Endothelial cell (in vitro differentiated cells): ENCODE results near the gene DNAJC5. TPM values are rescaled to one million over a fixed set of nuclear protein-coding genes. Genes with fewer than 3 reads are reported as not detected.

Experiments used
- DNase-seq: peaks from one replicate; pipeline ENCODE4 v3.0.0; 2021; ENCODE audit warnings: low spot score
- H3K27ac Mint-ChIP-seq: one replicate; pipeline ENCODE4 v1.8.0; 2021; ENCODE audit warnings: mixed read lengths, inconsistent platforms; ENCODE audit not compliant: unreplicated experiment
- H3K27me3 Mint-ChIP-seq: one replicate; pipeline ENCODE4 v1.8.0; 2021; ENCODE audit warnings: mild to moderate bottlenecking, moderate library complexity, mixed read lengths, inconsistent platforms; ENCODE audit not compliant: unreplicated experiment
- H3K36me3 Mint-ChIP-seq: one replicate; pipeline ENCODE4 v1.8.0; 2021; ENCODE audit warnings: mild to moderate bottlenecking, low read depth, mixed read lengths, inconsistent platforms; ENCODE audit not compliant: unreplicated experiment
- H3K4me1 Mint-ChIP-seq: one replicate; pipeline ENCODE4 v1.8.0; 2021; ENCODE audit warnings: mild to moderate bottlenecking, mixed read lengths, inconsistent platforms; ENCODE audit not compliant: unreplicated experiment
- H3K4me3 Mint-ChIP-seq: one replicate; pipeline ENCODE4 v1.8.0; 2021; ENCODE audit warnings: mild to moderate bottlenecking, mixed read lengths, inconsistent platforms; ENCODE audit not compliant: unreplicated experiment
- H3K9me3 Mint-ChIP-seq: one replicate; pipeline ENCODE4 v1.8.0; 2021; ENCODE audit warnings: mixed read lengths, inconsistent platforms; ENCODE audit not compliant: unreplicated experiment
- total RNA-seq: library from RNA; stranded (reverse); fragmentation: NEBNext Ultra II Directional; extraction: Animal tissue kit (Norgen Biotek cat#: 25700); gene quantifications from one replicate; pipeline ENCODE4 v1.2.1, GENCODE V29; 2021; ENCODE audit not compliant: unreplicated experiment
- TF ChIP-seq, protein P1 (sequence below): fragments of 200-600 bp; sonication (generic); IDR thresholded peaks from one replicate; pipeline ENCODE4 v1.5.0; 2021; ENCODE audit warnings: antibody characterized with exemption; ENCODE audit not compliant: unreplicated experiment

The DNAJC5 gene
- total RNA-seq, 1 donor from 2014 or later = 54.4 TPM

DNA sequence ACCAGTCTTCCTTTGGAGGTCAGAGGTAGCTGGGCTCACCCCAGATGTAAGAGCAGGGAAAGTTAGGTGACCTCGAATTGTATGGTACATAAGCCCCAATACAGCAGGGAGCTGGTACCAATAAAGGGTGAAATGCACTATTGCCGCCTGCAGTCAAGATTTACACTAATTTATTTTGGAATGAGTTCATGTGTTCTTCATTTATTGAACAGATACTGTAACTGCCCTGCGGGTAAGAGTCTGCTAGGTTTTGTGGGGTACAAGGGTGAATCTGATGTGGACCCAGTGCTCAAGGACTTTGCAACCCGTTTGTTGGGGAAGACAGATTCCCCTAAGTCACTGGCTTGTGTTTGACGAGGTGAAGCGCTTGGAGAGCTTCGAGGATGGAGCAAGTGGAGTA is 2.5 kb upstream of the DNAJC5 start:
- no peak for DNase-seq
- Mint-ChIP-seq H3K4me1 (peaks cover 16% of the 10 kb centered on the region), H3K27ac (no peak overlapping the region), H3K36me3 (peaks cover 27% of the 10 kb centered on the region), H3K27me3 (peaks cover 10% of the 10 kb centered on the region), H3K9me3 (no peaks in the 10 kb centered on the region), H3K4me3 (no peak overlapping the region)
- TF ChIP-seq, protein P1, sequence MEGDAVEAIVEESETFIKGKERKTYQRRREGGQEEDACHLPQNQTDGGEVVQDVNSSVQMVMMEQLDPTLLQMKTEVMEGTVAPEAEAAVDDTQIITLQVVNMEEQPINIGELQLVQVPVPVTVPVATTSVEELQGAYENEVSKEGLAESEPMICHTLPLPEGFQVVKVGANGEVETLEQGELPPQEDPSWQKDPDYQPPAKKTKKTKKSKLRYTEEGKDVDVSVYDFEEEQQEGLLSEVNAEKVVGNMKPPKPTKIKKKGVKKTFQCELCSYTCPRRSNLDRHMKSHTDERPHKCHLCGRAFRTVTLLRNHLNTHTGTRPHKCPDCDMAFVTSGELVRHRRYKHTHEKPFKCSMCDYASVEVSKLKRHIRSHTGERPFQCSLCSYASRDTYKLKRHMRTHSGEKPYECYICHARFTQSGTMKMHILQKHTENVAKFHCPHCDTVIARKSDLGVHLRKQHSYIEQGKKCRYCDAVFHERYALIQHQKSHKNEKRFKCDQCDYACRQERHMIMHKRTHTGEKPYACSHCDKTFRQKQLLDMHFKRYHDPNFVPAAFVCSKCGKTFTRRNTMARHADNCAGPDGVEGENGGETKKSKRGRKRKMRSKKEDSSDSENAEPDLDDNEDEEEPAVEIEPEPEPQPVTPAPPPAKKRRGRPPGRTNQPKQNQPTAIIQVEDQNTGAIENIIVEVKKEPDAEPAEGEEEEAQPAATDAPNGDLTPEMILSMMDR = no peak

DNA sequence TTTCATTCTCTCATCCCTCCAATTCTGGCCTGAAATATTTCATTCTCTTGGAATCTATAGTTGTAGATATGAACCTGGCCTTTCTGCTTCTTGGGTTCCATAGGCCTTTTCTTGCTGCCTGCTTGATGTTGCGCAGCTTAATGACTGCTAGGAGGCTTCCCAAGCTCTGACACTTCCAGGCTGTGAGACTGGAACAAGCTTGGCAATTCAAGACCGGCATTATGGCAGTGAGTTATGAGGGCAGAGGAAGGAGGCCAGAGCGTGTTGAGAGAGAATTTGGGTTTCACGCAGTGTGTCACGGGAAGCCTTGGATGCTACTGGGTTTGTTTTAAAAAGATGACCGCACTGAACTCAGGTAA is 948 bp upstream of the DNAJC5 start:
- Mint-ChIP-seq H3K4me3 (peak overlapping the region; percentile 89), H3K4me1 (peaks cover 20% of the 10 kb centered on the region), H3K27me3 (peaks cover 10% of the 10 kb centered on the region), H3K36me3 (peaks cover 22% of the 10 kb centered on the region), H3K27ac (peak overlapping the region; percentile 3), H3K9me3 (no peaks in the 10 kb centered on the region)
- TF ChIP-seq, protein P1 = no peak
- DNase-seq = no peak

DNA sequence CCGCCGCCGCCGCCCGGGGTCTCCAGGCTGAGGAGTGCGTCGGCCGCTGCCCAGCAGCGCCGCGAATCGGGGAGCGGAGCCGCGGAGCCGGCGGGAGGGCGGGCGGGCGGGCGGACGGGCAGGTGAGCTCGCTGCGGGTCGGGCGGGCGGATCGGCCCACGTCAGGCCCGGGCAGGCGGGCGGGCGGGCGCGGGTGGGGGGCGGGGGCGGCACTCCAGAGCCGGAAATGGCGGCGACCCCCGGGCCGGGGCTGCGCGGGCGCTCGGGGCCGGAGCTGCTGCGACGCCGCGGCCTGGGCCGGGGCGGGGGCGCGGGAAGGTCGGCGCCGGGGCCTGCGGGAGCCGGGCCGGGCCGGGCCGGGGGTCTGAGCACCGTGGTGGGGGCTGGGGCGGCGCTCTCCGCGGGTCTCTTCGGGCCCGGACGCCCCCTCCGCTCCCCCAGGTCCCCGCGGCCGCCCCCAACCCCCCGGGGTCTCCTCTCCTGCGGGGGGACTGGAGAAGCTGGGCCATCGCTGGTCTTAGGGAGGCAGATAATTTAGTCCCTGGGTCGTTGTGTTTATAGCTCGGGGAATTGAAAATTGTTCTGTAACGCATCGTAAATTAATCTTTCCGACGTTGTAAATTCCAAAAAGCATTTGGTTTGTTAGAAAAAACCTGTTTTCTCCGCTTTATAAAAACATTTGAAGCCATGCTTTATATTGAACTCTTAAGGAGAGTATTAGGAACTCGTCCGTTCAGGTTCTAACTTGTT is 451 bp downstream of the DNAJC5 start:
- peaks cover 8% of the 10 kb centered on the region for H3K27me3 Mint-ChIP-seq
- peaks cover 10% of the 10 kb centered on the region for H3K36me3 Mint-ChIP-seq
- peaks cover 22% of the 10 kb centered on the region for H3K4me1 Mint-ChIP-seq

DNA sequence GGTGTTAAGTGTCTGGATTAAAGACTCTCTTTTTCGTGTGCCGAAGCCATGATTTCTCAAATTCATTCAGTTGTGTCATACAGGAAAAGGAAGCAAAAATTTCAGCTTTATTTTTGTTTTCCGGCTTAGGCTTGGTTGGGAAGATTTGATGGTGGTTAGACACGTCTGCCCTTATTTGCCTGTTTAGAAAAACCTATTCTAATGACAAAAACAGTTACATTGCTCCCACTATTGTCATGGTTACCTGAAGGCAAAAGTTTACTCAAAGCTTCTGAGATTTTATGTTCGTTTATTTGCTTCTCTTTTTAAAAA is 982 bp downstream of the DNAJC5 start:
- Mint-ChIP-seq H3K4me1 (peaks cover 22% of the 10 kb centered on the region), H3K4me3 (peak overlapping the region; percentile 98)

More for the DNA sequence above, 451 bp downstream of the DNAJC5 start:
- Mint-ChIP-seq H3K4me3 (peak overlapping the region; percentile 98), H3K27ac (peak overlapping the region; percentile 94), H3K9me3 (no peaks in the 10 kb centered on the region)
- TF ChIP-seq, protein P1 = no peak
- DNase-seq = no peak

More for the DNA sequence above, 982 bp downstream of the DNAJC5 start:
- Mint-ChIP-seq H3K27me3 (peaks cover 8% of the 10 kb centered on the region), H3K36me3 (peaks cover 7% of the 10 kb centered on the region), H3K27ac (peak overlapping the region; percentile 94), H3K9me3 (no peaks in the 10 kb centered on the region)
- no peak for DNase-seq
- TF ChIP-seq, protein P1 = no peak
